Measurements from ENCODE around the gene RFC3.
"Not testable (repeated sequence)": the region's sequence is repeated elsewhere in the genome, so short reads cannot be mapped to it uniquely, and the experiment has no call there.

The RFC3 gene

GRCh38 chr13:33806470-33807248 lies 11.3 kb upstream of the RFC3 start:
- DNase-seq (ENCODE audit: low read depth in 3 of 3) = no peak

- DNase-seq (ENCODE audit: low read depth in 3 of 3) = not testable (repeated sequence)
These were observed 5.1 kb upstream of the RFC3 start for GRCh38 chr13:33812829-33813228.

GRCh38 chr13:33815011-33815550 lies 2.9 kb upstream of the RFC3 start:
- no peak for DNase-seq (ENCODE audit: low read depth in 3 of 3)

- no peak for DNase-seq (ENCODE audit: low read depth in 3 of 3)
These were observed 1.0 kb upstream of the RFC3 start for GRCh38 chr13:33816912-33817311.

- DNase-seq (ENCODE audit: low read depth in 3 of 3) = no peak
These were observed 442 bp upstream of the RFC3 start for GRCh38 chr13:33817513-33817900.

GRCh38 chr13:33825083-33825482 lies 7.1 kb downstream of the RFC3 start:
- DNase-seq (ENCODE audit: low read depth in 3 of 3) = no peak

GRCh38 chr13:33827139-33827538 lies 9.2 kb downstream of the RFC3 start:
- no peak for DNase-seq (ENCODE audit: low read depth in 3 of 3)

GRCh38 chr13:33828431-33829129 lies 10.6 kb downstream of the RFC3 start:
- DNase-seq (ENCODE audit: low read depth in 3 of 3) = no peak

- no peak for DNase-seq (ENCODE audit: low read depth in 3 of 3)
These were observed 14.9 kb downstream of the RFC3 start for GRCh38 chr13:33832872-33833271.

- DNase-seq (ENCODE audit: low read depth in 3 of 3) = no peak
These were observed 20.7 kb downstream of the RFC3 start for GRCh38 chr13:33838647-33839046.

- no peak for DNase-seq (ENCODE audit: low read depth in 3 of 3)
These were observed 22.5 kb downstream of the RFC3 start for GRCh38 chr13:33840402-33840801.

- no peak for DNase-seq (ENCODE audit: low read depth in 3 of 3)
These were observed 24.3 kb downstream of the RFC3 start for GRCh38 chr13:33842207-33842606.

- DNase-seq (ENCODE audit: low read depth in 3 of 3) = no peak
These were observed 25.0 kb downstream of the RFC3 start for GRCh38 chr13:33842986-33843385.

- no peak for DNase-seq (ENCODE audit: low read depth in 3 of 3)
These were observed 27.8 kb downstream of the RFC3 start for GRCh38 chr13:33845572-33846302.

- DNase-seq (ENCODE audit: low read depth in 3 of 3) = no peak
These were observed 28.5 kb downstream of the RFC3 start for GRCh38 chr13:33846303-33847062.

- no peak for DNase-seq (ENCODE audit: low read depth in 3 of 3)
These were observed 31.3 kb downstream of the RFC3 start for GRCh38 chr13:33849211-33849610.

GRCh38 chr13:33855371-33855895 lies 37.5 kb downstream of the RFC3 start:
- no peak for DNase-seq (ENCODE audit: low read depth in 3 of 3)

- no peak for DNase-seq (ENCODE audit: low read depth in 3 of 3)
These were observed 41.8 kb downstream of the RFC3 start for GRCh38 chr13:33859691-33860303.

- no peak for DNase-seq (ENCODE audit: low read depth in 3 of 3)
These were observed 42.6 kb downstream of the RFC3 start for GRCh38 chr13:33860526-33860925.

GRCh38 chr13:33862016-33862415 lies 44.1 kb downstream of the RFC3 start:
- DNase-seq (ENCODE audit: low read depth in 3 of 3) = no peak

All from stimulated activated CD4-positive, alpha-beta T cell treated with anti-CD3 and anti-CD28 coated beads, TNF-alpha, amount 100 ng/mL, for 4 hours (primary cell).